ENCODE results near the gene CACNA1C.

CACNA1C gene

GRCh38 chr12:2177003-2177402 is 124.2 kb downstream of the CACNA1C start:
- Histone ChIP-seq H4K20me1 (ENCODE audit: insufficient read depth) (no peaks in the 10 kb centered on the region), H3K27ac (no peak overlapping the region), H3K4me2 (no peak overlapping the region), H3K9ac (no peak overlapping the region), H3K4me3 (IDR thresholded peaks at IDR 0.05; ENCODE audit: insufficient read depth, low read depth, low read length) (no peak overlapping the region), H3K79me2 (ENCODE audit: insufficient read depth, low read depth) (no peaks in the 10 kb centered on the region), H3K4me1 (ENCODE audit: low read depth, poor library complexity, severe bottlenecking) (no peaks in the 10 kb centered on the region), H2AFZ (ENCODE audit: low read depth) (no peak overlapping the region), H3K27me3 (ENCODE audit: insufficient read depth, low read depth) (no peaks in the 10 kb centered on the region), H3K36me3 (ENCODE audit: insufficient read depth) (no peaks in the 10 kb centered on the region)
- no peak for TF ChIP-seq CTCF (conservative IDR thresholded peaks at IDR 0.05; ENCODE audit: low read depth, low read length)

GRCh38 chr12:2177751-2178150 is 125.0 kb downstream of the CACNA1C start:
- Histone ChIP-seq H3K79me2 (ENCODE audit: insufficient read depth, low read depth) (no peaks in the 10 kb centered on the region), H3K27ac (no peak overlapping the region), H3K4me1 (ENCODE audit: low read depth, poor library complexity, severe bottlenecking) (no peaks in the 10 kb centered on the region), H4K20me1 (ENCODE audit: insufficient read depth) (no peaks in the 10 kb centered on the region), H3K36me3 (ENCODE audit: insufficient read depth) (no peaks in the 10 kb centered on the region), H3K4me3 (IDR thresholded peaks at IDR 0.05; ENCODE audit: insufficient read depth, low read depth, low read length) (no peak overlapping the region), H2AFZ (ENCODE audit: low read depth) (no peak overlapping the region), H3K9ac (no peak overlapping the region), H3K4me2 (no peak overlapping the region), H3K27me3 (ENCODE audit: insufficient read depth, low read depth) (no peaks in the 10 kb centered on the region)
- TF ChIP-seq CTCF (conservative IDR thresholded peaks at IDR 0.05; ENCODE audit: low read depth, low read length): no peak

- no peaks in the 10 kb centered on the region for H3K4me1 ChIP-seq (ENCODE audit: low read depth, poor library complexity, severe bottlenecking)
- H3K4me3 ChIP-seq (IDR thresholded peaks at IDR 0.05; ENCODE audit: insufficient read depth, low read depth, low read length): no peak overlapping the region
- no peak overlapping the region for H3K27ac ChIP-seq
- no peaks in the 10 kb centered on the region for H3K27me3 ChIP-seq (ENCODE audit: insufficient read depth, low read depth)
- H4K20me1 ChIP-seq (ENCODE audit: insufficient read depth): no peaks in the 10 kb centered on the region
- no peak overlapping the region for H2AFZ ChIP-seq (ENCODE audit: low read depth)
- no peaks in the 10 kb centered on the region for H3K79me2 ChIP-seq (ENCODE audit: insufficient read depth, low read depth)
- no peaks in the 10 kb centered on the region for H3K36me3 ChIP-seq (ENCODE audit: insufficient read depth)
- no peak overlapping the region for H3K9ac ChIP-seq
- H3K4me2 ChIP-seq: no peak overlapping the region
- no peak for TF ChIP-seq CTCF (conservative IDR thresholded peaks at IDR 0.05; ENCODE audit: low read depth, low read length)
Measured at GRCh38 chr12:2179058-2179457, 126.3 kb downstream of the CACNA1C start.

GRCh38 chr12:2179953-2180736 is 127.4 kb downstream of the CACNA1C start:
- H3K9ac ChIP-seq: no peak overlapping the region

More at GRCh38 chr12:2179953-2180736, 127.4 kb downstream of the CACNA1C start:
- Histone ChIP-seq H3K27me3 (ENCODE audit: insufficient read depth, low read depth) (no peaks in the 10 kb centered on the region), H4K20me1 (ENCODE audit: insufficient read depth) (no peaks in the 10 kb centered on the region), H3K4me3 (IDR thresholded peaks at IDR 0.05; ENCODE audit: insufficient read depth, low read depth, low read length) (no peak overlapping the region), H3K4me2 (no peak overlapping the region), H3K27ac (no peak overlapping the region), H2AFZ (ENCODE audit: low read depth) (no peak overlapping the region), H3K36me3 (ENCODE audit: insufficient read depth) (no peaks in the 10 kb centered on the region), H3K4me1 (ENCODE audit: low read depth, poor library complexity, severe bottlenecking) (no peaks in the 10 kb centered on the region), H3K79me2 (ENCODE audit: insufficient read depth, low read depth) (no peaks in the 10 kb centered on the region)
- no peak for TF ChIP-seq CTCF (conservative IDR thresholded peaks at IDR 0.05; ENCODE audit: low read depth, low read length)
